Thoracic aorta (tissue), 2 donors: ENCODE data around the gene S100A12. TPM values are rescaled to one million over a fixed set of nuclear protein-coding genes. Genes with fewer than 3 reads are reported as not detected.
"Not testable (repeated sequence)": the region's sequence is repeated elsewhere in the genome, so short reads cannot be mapped to it uniquely, and the experiment has no call there.

Source experiments
- ATAC-seq: fragments of 150-250 bp; one replicate; pipeline ENCODE4 v1.8.0; 2017; ENCODE audit warnings: low read depth; ENCODE audit not compliant: insufficient number of reproducible peaks, low FRiP score
- DNase-seq: peaks from one replicate; pipeline ENCODE4 v3.0.0-alpha.2; 2020; ENCODE audit warnings: low spot score
- H3K27ac ChIP-seq, 2 donors: fragments of 200-600 bp; sonication (generic); 1 replicate in 1 of 2; 2 replicates in 1 of 2; pipeline ENCODE4 v1.5.1; 2016; ENCODE audit warnings: mild to moderate bottlenecking in 2 of 2, moderate library complexity in 2 of 2
- H3K27me3 ChIP-seq: fragments of 200-600 bp; sonication (generic); replicated peaks from 2 replicates; pipeline ENCODE4 v1.6.0; 2016; ENCODE audit warnings: mild to moderate bottlenecking; ENCODE audit not compliant: insufficient read depth
- H3K36me3 ChIP-seq: fragments of 200-600 bp; sonication (generic); one replicate; pipeline ENCODE4 v1.5.1; 2016
- H3K4me1 ChIP-seq, 2 donors: fragments of 200-600 bp; sonication (generic); 1 replicate in 1 of 2; 2 replicates in 1 of 2; pipeline versions ENCODE4 v1.5.1 to v1.6.0; 2016; ENCODE audit warnings: low read depth in 2 of 2, mild to moderate bottlenecking in 1 of 2; ENCODE audit not compliant: control insufficient read depth in 1 of 2
- H3K4me3 ChIP-seq: fragments of 200-600 bp; sonication (generic); 2 replicates; pipeline ENCODE4 v1.5.1; 2016; ENCODE audit warnings: mild to moderate bottlenecking
- H3K9me3 ChIP-seq: fragments of 200-600 bp; sonication (generic); 2 replicates; pipeline ENCODE4 v1.5.1; 2016
- CTCF ChIP-seq: fragments of 200-600 bp; sonication (generic); IDR thresholded peaks from one replicate; pipeline ENCODE4 v1.5.1; 2019; ENCODE audit warnings: antibody characterized with exemption
- total RNA-seq, 2 donors: library from RNA; depleted of rRNA; stranded (reverse); fragments of >200 nt; gene quantifications; one replicate each; pipeline versions ENCODE4 v1.1.0 to v1.2.3, GENCODE V29; 2016

S100A12 gene
- total RNA-seq, 2 donors from 2014 or later, result 22.5 TPM; not detected in 1

DNA sequence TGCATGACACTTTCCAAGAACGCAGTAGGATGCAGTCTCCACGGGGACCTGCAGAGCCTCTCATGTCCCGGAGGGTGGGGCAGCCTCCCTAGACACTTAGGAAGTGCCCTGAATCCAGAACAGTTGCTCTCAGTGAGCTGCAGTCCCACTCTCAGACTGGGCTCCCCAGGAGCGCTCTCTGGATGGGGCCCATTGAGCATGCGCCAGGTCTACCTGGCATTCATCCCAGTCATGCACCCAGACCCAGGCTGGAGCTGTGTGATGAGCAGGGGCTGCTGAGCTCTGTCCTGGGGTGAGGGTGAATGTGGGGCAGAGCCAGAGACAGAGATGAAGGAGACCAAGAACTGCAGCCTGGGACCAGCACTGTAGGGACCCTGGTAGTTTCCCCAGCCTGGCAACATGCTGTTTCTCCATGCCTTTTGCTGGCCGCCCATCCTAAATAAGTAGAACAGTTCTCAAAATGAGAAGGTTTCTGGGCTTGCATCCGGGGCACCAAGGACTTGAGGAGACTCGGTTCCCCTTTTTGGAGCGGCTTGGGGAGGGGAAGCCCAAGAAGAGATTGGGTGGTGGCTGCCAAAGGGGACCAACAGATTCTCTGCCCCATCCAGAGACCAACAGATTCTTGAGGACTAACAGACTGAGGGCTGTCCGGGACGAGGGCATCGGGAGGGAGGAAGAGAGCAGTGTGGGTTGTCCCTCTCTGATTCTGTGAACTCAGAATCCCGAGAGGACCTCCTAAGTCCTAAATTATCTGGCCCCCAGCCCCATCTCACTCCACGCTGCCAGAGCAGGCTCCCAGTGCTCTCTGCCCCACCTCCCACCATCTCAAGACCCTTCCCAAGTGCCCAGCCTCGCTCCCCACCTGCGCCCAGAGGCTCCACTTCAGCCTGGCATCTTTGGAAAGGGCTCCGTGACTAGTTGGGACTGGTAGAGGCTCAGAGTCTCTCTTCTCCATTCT, 25.8 kb downstream of the S100A12 start:
- no peak overlapping the region for H3K27ac ChIP-seq
- no peak for DNase-seq
- no peaks in the 10 kb centered on the region for H3K27me3 ChIP-seq
- H3K4me3 ChIP-seq, result no peak overlapping the region
- H3K9me3 ChIP-seq, result no peaks in the 10 kb centered on the region
- ATAC-seq, result no peak
- no peaks in the 10 kb centered on the region for H3K4me1 ChIP-seq
- no peak for TF ChIP-seq CTCF
- H3K36me3 ChIP-seq, result no peaks in the 10 kb centered on the region

DNA sequence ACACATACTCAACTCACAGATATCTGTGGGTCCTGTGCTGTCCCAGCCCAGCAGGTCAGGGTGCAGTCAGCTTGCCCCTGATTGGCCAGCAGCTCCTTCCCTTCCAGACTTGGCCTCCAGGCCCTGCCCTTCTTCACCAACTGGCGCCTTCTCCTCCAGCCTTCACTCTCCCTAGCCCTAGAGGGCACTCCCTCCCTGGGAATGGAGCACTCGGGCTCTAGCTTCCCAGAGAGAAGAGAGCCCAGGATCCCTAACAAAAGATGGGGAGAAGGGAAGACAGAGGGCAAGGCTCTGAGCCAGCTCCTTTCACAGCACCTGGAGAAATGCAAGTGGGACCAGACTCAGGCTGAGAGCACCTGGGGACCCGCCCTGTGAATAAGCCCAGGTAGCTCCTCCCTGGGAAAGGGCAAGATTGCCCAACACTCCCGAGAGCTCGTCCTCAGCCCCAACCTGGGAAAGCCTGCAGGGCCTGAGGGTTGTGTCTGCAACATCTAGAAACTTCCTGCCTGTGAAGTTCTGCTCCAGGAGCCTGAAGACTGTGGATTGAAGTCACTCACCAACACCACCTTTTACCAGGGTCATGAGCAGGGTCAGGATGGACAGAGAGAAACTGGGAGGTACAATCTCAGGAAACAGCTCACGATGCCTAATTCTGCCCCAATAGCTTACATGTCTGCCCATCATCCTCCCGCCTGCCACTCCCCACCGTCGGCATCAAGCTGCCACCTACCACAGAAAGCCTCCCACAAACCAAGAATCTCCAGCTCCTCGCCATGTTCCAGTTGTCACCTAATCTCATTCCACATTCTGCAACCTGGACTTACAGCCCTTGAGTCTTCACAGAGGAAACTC, 26.7 kb downstream of the S100A12 start, which contains the start of gene PGLYRP4:
PGLYRP4 (minus strand) TSS at position 331 of the 852 bp plus-strand sequence. CDS start 909 bp downstream, outside the sequence.
- Histone ChIP-seq H3K4me3 (no peak within 1 kb of the TSS), H3K4me1 (no peaks in the 10 kb centered on the region), H3K27me3 (no peaks in the 10 kb centered on the region), H3K27ac (no peak within 1 kb of the TSS), H3K9me3 (no peaks in the 10 kb centered on the region), H3K36me3 (no peaks in the 10 kb centered on the region)
- ATAC-seq (no peak), DNase-seq (no peak)
- TF ChIP-seq CTCF, result no peak

- Histone ChIP-seq H3K36me3 (no peaks in the 10 kb centered on the region), H3K27ac (no peak overlapping the region), H3K27me3 (no peaks in the 10 kb centered on the region), H3K4me1 (no peaks in the 10 kb centered on the region), H3K9me3 (no peaks in the 10 kb centered on the region), H3K4me3 (no peak overlapping the region)
- ATAC-seq, result no peak
- DNase-seq, result no peak
- no peak for TF ChIP-seq CTCF
These were observed 27.6 kb downstream of the S100A12 start for GRCh38 chr1:153347856-153348255.

DNA sequence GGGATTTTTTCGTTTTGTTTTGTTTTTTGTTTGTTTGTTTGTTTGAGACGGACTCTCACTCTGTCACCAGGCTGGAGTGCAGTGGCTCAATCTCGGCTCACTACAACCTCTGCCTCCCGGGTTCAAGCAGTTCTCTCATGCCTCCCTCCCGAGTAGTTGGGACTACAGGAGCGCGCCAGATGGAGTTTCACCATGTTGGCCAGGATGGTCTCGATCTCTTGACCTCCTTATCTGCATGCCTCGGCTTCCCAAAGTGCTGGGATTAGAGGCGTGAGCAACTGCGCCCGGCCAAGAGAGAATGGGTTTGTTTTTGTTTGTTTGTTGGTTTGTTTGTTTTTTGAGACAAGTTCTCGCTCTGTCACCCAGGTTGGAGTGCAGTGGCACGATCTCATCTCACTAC, 28.4 kb downstream of the S100A12 start:
- not testable (repeated sequence) for H3K4me1 ChIP-seq, H3K9me3 ChIP-seq, H3K4me3 ChIP-seq, DNase-seq, H3K36me3 ChIP-seq, H3K27ac ChIP-seq, H3K27me3 ChIP-seq, ATAC-seq

DNA sequence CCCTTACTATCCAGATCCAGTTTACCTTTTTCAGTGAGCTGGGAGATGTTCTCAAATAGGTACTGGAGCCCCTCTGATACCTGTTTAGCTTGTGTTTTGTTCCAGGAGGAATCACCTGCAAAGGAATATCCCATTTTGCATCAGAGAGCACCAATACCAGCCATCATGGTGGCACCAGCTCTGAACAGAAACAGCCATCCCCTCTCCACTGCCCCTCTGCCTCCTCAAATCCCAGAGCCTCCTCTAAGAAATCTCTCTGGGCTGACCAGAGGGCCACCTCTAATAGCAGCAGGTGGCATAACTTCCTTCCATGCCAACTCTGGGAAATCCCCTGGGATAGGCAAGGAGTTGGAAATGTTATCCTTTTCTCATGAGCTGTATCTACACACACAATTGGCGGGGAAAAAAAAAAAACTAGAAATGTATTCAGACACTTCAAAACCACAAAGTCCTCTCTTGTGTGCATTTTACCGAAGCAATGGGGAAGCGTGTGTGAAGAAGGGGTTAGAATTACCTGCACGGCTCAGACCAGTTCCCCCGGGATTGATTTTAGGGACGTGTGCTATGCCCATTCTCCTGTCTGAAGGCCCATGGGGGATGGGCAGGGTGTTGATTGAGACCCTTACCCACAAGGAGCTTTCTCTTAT, 29.2 kb downstream of the S100A12 start:
- Histone ChIP-seq H3K27ac (no peak overlapping the region), H3K4me3 (no peak overlapping the region), H3K36me3 (no peaks in the 10 kb centered on the region), H3K9me3 (no peaks in the 10 kb centered on the region), H3K4me1 (no peaks in the 10 kb centered on the region), H3K27me3 (no peaks in the 10 kb centered on the region)
- DNase-seq (no peak), ATAC-seq (no peak)
- no peak for TF ChIP-seq CTCF
